Mesendoderm (in vitro differentiated cells): ENCODE results near the gene FOXJ3.

ENCODE experiments used
- DNase-seq: peaks from one replicate; pipeline ENCODE4 v3.0.0; 2013
- H2AK5ac ChIP-seq: 2 replicates; pipeline ENCODE4 v1.6.1; 2013; ENCODE audit warnings: low read length, inconsistent platforms
- H2BK120ac ChIP-seq: 2 replicates; pipeline ENCODE4 v1.6.1; 2013; ENCODE audit warnings: low read depth, mild to moderate bottlenecking, low read length, moderate library complexity, mixed read lengths
- H2BK15ac ChIP-seq: replicated peaks from 2 replicates; pipeline ENCODE4 v1.6.1; 2013; ENCODE audit warnings: low read depth, mild to moderate bottlenecking, moderate library complexity
- H2BK5ac ChIP-seq: 2 replicates; pipeline ENCODE4 v1.6.1; 2013; ENCODE audit warnings: low read length, inconsistent platforms
- H3K18ac ChIP-seq: 2 replicates; pipeline ENCODE4 v1.6.1; 2013; ENCODE audit warnings: mild to moderate bottlenecking, low read length, mixed read lengths
- H3K23ac ChIP-seq: one replicate; pipeline ENCODE4 v1.6.1; 2013; ENCODE audit warnings: low read length
- H3K27ac ChIP-seq: 2 replicates; pipeline ENCODE4 v1.5.1; 2013; ENCODE audit warnings: low read depth, mild to moderate bottlenecking, inconsistent platforms, low read length, moderate library complexity
- H3K27me3 ChIP-seq: 2 replicates; pipeline ENCODE4 v1.6.1; 2013; ENCODE audit warnings: low read length, control low read depth, mild to moderate bottlenecking, inconsistent platforms; ENCODE audit not compliant: insufficient read depth, poor library complexity
- H3K36me3 ChIP-seq: 2 replicates; pipeline ENCODE4 v1.6.1; 2013; ENCODE audit warnings: low read length, inconsistent platforms; ENCODE audit not compliant: control insufficient read depth, insufficient read depth
- H3K4ac ChIP-seq: one replicate; pipeline ENCODE4 v1.6.1; 2013; ENCODE audit warnings: low read depth, mild to moderate bottlenecking, low read length, moderate library complexity
- H3K4me1 ChIP-seq: 2 replicates; pipeline ENCODE4 v1.6.1; 2013; ENCODE audit warnings: low read depth, low read length, inconsistent platforms; ENCODE audit not compliant: control insufficient read depth
- H3K4me2 ChIP-seq: 2 replicates; pipeline ENCODE4 v1.6.1; 2013; ENCODE audit warnings: low read length
- H3K4me3 ChIP-seq: 2 replicates; pipeline ENCODE4 v1.5.1; 2013; ENCODE audit warnings: mild to moderate bottlenecking, low read length
- H3K56ac ChIP-seq: one replicate; pipeline ENCODE4 v1.6.1; 2013; ENCODE audit warnings: low read length
- H3K79me1 ChIP-seq: 2 replicates; pipeline ENCODE4 v1.6.1; 2013; ENCODE audit warnings: low read length, inconsistent platforms
- H3K79me2 ChIP-seq: 2 replicates; pipeline ENCODE4 v1.6.1; 2013; ENCODE audit warnings: mild to moderate bottlenecking, low read length; ENCODE audit not compliant: control insufficient read depth, insufficient read depth
- H3K9ac ChIP-seq: 2 replicates; pipeline ENCODE4 v1.6.1; 2013; ENCODE audit warnings: low read length, inconsistent platforms
- H4K5ac ChIP-seq: one replicate; pipeline ENCODE4 v1.6.1; 2013; ENCODE audit warnings: low read length
- H4K8ac ChIP-seq: one replicate; pipeline ENCODE4 v1.6.1; 2013; ENCODE audit warnings: low read depth, mild to moderate bottlenecking, control low read depth, low read length, moderate library complexity
- WGBS: extraction: QIAGEN DNeasy Blood & Tissue Kit; methylation state at CpG from one replicate; pipeline ENCODE4 v1.1.7; 2013; ENCODE audit warnings: low lambda C conversion rate, missing lambda C conversion rate; ENCODE audit not compliant: insufficient coverage; ENCODE audit errors: extremely low coverage; 5-methylcytosine and 5-hydroxymethylcytosine counted together

Gene FOXJ3

DNA sequence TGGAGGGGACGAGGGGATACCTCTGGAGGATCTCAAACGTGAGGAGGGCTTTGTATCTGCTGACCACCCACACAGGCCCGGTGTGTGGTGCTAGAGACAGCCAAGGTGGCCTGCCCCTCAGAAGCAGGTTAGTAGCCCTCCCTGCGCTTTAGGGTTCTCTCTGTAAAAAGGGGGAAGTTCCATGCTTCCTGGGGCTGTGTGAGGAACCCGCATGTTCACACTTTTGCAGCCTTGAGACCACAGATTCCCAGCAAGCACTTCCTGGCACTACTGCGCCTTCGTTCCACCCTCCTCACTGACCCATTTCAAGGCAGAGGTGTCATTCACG, 189.7 kb downstream of the FOXJ3 start:
- H3K79me2 ChIP-seq: no peaks in the 10 kb centered on the region
- H3K27ac ChIP-seq: no peak overlapping the region
- no peak overlapping the region for H2BK120ac ChIP-seq
- H4K5ac ChIP-seq: no peak overlapping the region
- H3K56ac ChIP-seq: no peak overlapping the region
- H3K27me3 ChIP-seq: no peaks in the 10 kb centered on the region
- H2AK5ac ChIP-seq: no peak overlapping the region
- no peak overlapping the region for H3K18ac ChIP-seq
- no peak for DNase-seq
- whole genome bisulfite sequencing: no CpG with 5 or more reads among the region's 8 CpGs
- H3K4me3 ChIP-seq: no peak overlapping the region
- no peak overlapping the region for H3K9ac ChIP-seq
- no peak overlapping the region for H3K23ac ChIP-seq
- no peak overlapping the region for H3K4ac ChIP-seq
- no peak overlapping the region for H3K4me2 ChIP-seq
- no peaks in the 10 kb centered on the region for H3K79me1 ChIP-seq
- H3K36me3 ChIP-seq: no peaks in the 10 kb centered on the region
- H2BK15ac ChIP-seq: no peak overlapping the region
- H3K4me1 ChIP-seq: no peaks in the 10 kb centered on the region
- no peak overlapping the region for H4K8ac ChIP-seq
- no peak overlapping the region for H2BK5ac ChIP-seq

DNA sequence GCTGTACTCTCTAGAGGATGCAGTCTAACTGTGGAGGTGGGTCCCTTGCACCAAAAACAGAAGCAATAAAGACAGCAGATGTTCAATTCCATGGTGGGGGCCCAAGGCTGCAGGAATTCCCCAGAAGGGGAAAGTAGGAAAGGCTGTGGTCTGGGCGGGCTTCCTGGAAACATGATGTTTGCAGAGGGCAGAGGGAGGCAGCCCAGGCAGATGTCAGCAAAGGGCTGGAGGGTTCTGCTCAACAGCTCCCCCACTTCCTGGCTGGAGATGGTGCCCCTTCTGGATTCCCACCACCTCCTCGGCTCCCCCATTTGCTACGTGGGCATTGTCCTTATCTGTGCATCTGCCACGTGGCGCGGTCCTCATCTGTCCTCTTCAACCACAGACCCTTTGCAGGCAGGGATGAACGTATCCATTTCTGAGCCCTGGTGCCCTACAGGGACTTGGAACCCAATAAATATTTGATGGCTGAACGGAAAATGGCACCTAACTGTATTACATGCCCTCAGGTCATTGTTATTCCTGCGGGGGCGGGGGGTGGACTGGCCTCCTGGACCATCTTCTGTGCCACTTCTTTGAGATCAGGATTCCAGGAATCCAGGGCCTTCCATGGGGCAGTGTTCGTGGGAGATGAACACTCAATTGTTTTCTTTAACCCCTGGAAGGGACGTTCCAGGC, 190.2 kb downstream of the FOXJ3 start:
- Histone ChIP-seq H3K23ac (no peak overlapping the region), H3K36me3 (no peaks in the 10 kb centered on the region), H3K27ac (no peak overlapping the region), H3K27me3 (no peaks in the 10 kb centered on the region), H3K18ac (no peak overlapping the region), H3K56ac (no peak overlapping the region), H4K5ac (no peak overlapping the region), H2AK5ac (no peak overlapping the region), H3K4me2 (no peak overlapping the region), H3K4me1 (no peaks in the 10 kb centered on the region), H2BK5ac (no peak overlapping the region), H2BK120ac (no peak overlapping the region), H4K8ac (no peak overlapping the region), H3K79me2 (no peaks in the 10 kb centered on the region), H3K79me1 (no peaks in the 10 kb centered on the region), H3K9ac (no peak overlapping the region), H3K4ac (no peak overlapping the region), H2BK15ac (no peak overlapping the region), H3K4me3 (no peak overlapping the region)
- WGBS: no CpG with 5 or more reads among the region's 12 CpGs
- DNase-seq: no peak

DNA sequence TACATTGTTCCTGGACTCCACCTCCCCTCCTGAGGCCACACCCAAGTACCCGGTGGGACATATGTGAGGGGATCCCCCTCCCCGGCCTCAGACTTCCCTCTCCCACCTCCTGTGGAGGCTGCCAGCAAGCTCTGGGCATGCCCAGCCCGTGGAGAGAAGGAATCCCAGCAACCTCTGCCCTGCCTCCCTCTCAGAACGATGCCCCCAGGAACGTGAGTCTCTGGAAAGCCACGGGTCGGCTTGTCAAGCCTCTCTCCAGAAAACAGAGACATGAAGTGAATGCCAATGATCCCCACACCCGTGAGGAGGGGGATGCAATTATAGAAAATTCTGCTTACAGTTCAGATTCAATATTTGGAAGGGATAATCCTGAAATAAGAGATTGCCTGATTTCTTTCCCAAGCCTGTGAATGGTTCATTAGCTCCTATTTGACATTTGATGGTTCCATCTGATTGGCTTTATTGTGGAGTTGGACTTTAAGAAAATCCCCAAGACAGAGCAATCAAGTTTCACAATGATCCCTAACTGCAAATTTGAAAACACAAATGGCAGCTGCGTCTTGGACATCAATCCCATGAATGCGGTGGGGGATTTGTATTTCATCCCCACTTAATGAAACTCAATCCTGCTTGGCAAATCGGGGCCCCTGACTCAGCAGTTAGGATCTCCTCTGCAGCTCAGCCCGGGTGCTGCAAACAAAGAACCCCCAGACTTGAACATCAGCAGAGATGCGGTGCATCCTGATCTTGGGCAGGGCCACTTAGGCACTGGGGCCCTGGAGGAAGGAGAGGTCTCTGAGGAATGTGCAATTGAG, 190.9 kb downstream of the FOXJ3 start:
- H3K23ac ChIP-seq: no peak overlapping the region
- H3K4ac ChIP-seq: no peak overlapping the region
- H3K9ac ChIP-seq: no peak overlapping the region
- H3K18ac ChIP-seq: no peak overlapping the region
- H2BK15ac ChIP-seq: no peak overlapping the region
- H2BK5ac ChIP-seq: no peak overlapping the region
- no peaks in the 10 kb centered on the region for H3K79me1 ChIP-seq
- H3K27me3 ChIP-seq: no peaks in the 10 kb centered on the region
- H3K4me1 ChIP-seq: no peaks in the 10 kb centered on the region
- WGBS: no CpG with 5 or more reads among the region's 13 CpGs
- no peaks in the 10 kb centered on the region for H3K36me3 ChIP-seq
- H3K4me2 ChIP-seq: no peak overlapping the region
- H2AK5ac ChIP-seq: no peak overlapping the region
- H3K27ac ChIP-seq: no peak overlapping the region
- DNase-seq: no peak
- no peak overlapping the region for H2BK120ac ChIP-seq
- no peak overlapping the region for H3K56ac ChIP-seq
- H3K4me3 ChIP-seq: no peak overlapping the region
- H3K79me2 ChIP-seq: no peaks in the 10 kb centered on the region
- no peak overlapping the region for H4K8ac ChIP-seq
- H4K5ac ChIP-seq: no peak overlapping the region

DNA sequence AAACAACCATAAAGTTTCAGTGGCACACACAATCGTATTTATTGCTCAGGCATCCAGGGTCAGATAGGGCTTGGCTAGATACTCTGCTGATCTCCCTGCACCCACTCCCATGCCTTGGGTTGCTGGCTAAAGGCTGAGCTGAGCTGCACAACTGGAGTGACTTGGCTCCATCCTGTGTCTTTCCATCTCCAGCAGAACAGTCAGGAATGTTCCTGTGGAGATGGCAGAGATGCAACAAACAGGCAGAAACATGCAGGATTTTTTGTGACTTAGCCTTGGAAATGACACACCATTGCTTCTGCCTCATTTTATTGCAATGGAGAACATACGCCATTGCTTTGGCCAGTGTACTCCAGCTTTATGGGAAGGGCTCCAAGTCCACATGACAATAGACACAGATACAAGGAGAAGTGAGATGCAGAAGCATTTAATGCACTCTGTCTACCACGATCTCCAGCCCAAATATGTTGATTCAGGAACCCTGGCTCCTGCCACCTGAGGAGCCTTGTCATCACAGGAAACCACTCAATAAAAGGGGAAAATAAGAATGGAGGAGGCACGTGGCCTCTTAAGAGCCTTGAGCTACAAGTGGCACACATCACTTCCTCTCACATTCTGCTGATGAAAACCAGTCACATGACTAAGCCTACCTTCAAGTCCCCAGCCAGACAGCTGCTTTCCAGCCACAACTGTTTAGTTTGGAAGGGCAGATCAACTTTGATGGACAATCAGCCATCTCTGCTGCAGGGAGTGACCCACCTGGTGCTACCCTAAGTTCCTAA, 191.9 kb downstream of the FOXJ3 start:
- no peak overlapping the region for H2AK5ac ChIP-seq
- no peaks in the 10 kb centered on the region for H3K79me2 ChIP-seq
- H4K8ac ChIP-seq: no peak overlapping the region
- no peak overlapping the region for H3K56ac ChIP-seq
- H3K4ac ChIP-seq: no peak overlapping the region
- H2BK5ac ChIP-seq: no peak overlapping the region
- no peaks in the 10 kb centered on the region for H3K36me3 ChIP-seq
- no peak overlapping the region for H3K23ac ChIP-seq
- H4K5ac ChIP-seq: no peak overlapping the region
- no peaks in the 10 kb centered on the region for H3K4me1 ChIP-seq
- H3K18ac ChIP-seq: no peak overlapping the region
- H3K4me3 ChIP-seq: no peak overlapping the region
- no peaks in the 10 kb centered on the region for H3K79me1 ChIP-seq
- H3K27me3 ChIP-seq: no peaks in the 10 kb centered on the region
- no peak overlapping the region for H3K4me2 ChIP-seq
- H2BK15ac ChIP-seq: no peak overlapping the region
- no peak overlapping the region for H3K27ac ChIP-seq
- WGBS: no CpG with 5 or more reads among the region's 4 CpGs
- DNase-seq: no peak
- H2BK120ac ChIP-seq: no peak overlapping the region
- H3K9ac ChIP-seq: no peak overlapping the region

DNA sequence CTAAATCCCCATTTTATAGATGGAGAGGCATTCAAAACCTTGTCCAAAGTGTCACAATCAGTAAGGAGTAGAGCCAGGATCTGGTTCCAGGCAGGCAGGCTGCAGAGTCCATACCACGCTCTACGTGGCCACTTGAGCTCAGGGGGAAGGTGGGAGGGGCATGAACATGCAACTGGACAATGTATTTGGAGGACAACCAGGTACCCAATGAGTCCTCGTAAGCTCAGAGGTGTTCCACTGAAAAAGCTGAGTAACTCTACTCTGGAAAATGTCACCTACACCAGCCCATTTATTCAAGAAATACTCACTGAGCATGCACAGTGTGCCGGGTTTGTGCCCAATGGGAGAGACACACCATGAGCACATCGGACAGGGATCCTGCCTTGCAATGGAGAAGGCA, 193.1 kb downstream of the FOXJ3 start:
- Histone ChIP-seq H3K56ac (no peak overlapping the region), H2AK5ac (no peak overlapping the region), H3K23ac (no peak overlapping the region), H3K4me1 (no peaks in the 10 kb centered on the region), H3K79me1 (no peaks in the 10 kb centered on the region), H3K4me3 (no peak overlapping the region), H2BK15ac (no peak overlapping the region), H3K18ac (no peak overlapping the region), H3K27me3 (no peaks in the 10 kb centered on the region), H3K4me2 (no peak overlapping the region), H2BK120ac (no peak overlapping the region), H3K4ac (no peak overlapping the region), H2BK5ac (no peak overlapping the region), H4K5ac (no peak overlapping the region), H4K8ac (no peak overlapping the region), H3K9ac (no peak overlapping the region), H3K79me2 (no peaks in the 10 kb centered on the region), H3K27ac (no peak overlapping the region), H3K36me3 (no peaks in the 10 kb centered on the region)
- WGBS: no CpG with 5 or more reads among the region's 5 CpGs
- no peak for DNase-seq
